H1 (cell line): ENCODE data around the gene GSE1. TPM values are rescaled to one million over a fixed set of nuclear protein-coding genes. Genes with fewer than 3 reads are reported as not detected.
A peak's percentile ranks its signal among the peaks of the same experiment; 100 is the strongest.

Source experiments
- CTCF ChIA-PET: fragments of 300-600 bp; sonication (Branson Sonifier 250); formaldehyde crosslinking; loops from one replicate; lab custom pipeline; 2021; ENCODE audit not compliant: partially characterized antibody; lab: Charles Lee
- POLR2A ChIA-PET: fragments of 300-600 bp; sonication (Branson Sonifier 250); formaldehyde crosslinking; loops from one replicate; lab custom pipeline; 2021; ENCODE audit warnings: inconsistent platforms; ENCODE audit not compliant: partially characterized antibody; lab: Charles Lee
- DNase-seq, 2 experiments: peaks; one replicate each; pipeline versions ENCODE4 v3.0.0 to v3.0.0-alpha.2; 2010 to 2022; ENCODE audit warnings: low spot score in 2 of 2, low read depth in 1 of 2, mixed read lengths in 1 of 2
- FAIRE-seq: peaks from 2 replicates; lab custom pipeline; 2011; peaks lifted over from hg19 to GRCh38; lab: Jason Lieb, UNC
- H2AFZ ChIP-seq: 2 replicates; pipeline ENCODE4 v1.8.1; 2012; ENCODE audit warnings: low read length, inconsistent platforms
- H2AK5ac ChIP-seq: 2 replicates; pipeline ENCODE4 v1.6.1; 2013; ENCODE audit warnings: low read depth, low read length
- H2BK120ac ChIP-seq: replicated peaks from 2 replicates; pipeline ENCODE3; 2013; ENCODE audit warnings: low read depth, low read length, inconsistent platforms
- H2BK12ac ChIP-seq: 2 replicates; pipeline ENCODE4 v1.6.1; 2013; ENCODE audit warnings: low read depth, low read length
- H2BK15ac ChIP-seq: 2 replicates; pipeline ENCODE4 v1.6.1; 2013; ENCODE audit warnings: low read length
- H2BK20ac ChIP-seq: 2 replicates; pipeline ENCODE4 v1.6.1; 2013; ENCODE audit warnings: low read length
- H2BK5ac ChIP-seq: 2 replicates; pipeline ENCODE4 v1.6.1; 2013; ENCODE audit warnings: low read depth, low read length
- H3K14ac ChIP-seq: 2 replicates; pipeline ENCODE4 v1.6.1; 2013; ENCODE audit warnings: inconsistent platforms; ENCODE audit not compliant: insufficient read length
- H3K18ac ChIP-seq: 2 replicates; pipeline ENCODE4 v1.6.1; 2013; ENCODE audit warnings: low read length; ENCODE audit errors: extremely low read depth
- H3K23ac ChIP-seq: 2 replicates; pipeline ENCODE4 v1.6.1; 2013; ENCODE audit warnings: inconsistent platforms; ENCODE audit not compliant: insufficient read length
- H3K23me2 ChIP-seq: 2 replicates; pipeline ENCODE4 v1.6.1; 2013; ENCODE audit warnings: low read depth, low read length
- H3K27ac ChIP-seq: 2 replicates; pipeline ENCODE4 v1.6.1; 2011; ENCODE audit warnings: low read depth, low read length, inconsistent platforms
- H3K27me3 ChIP-seq, 4 experiments: replicated peaks in 1 of 4; 1 replicate in 1 of 4; 2 replicates in 3 of 4; pipeline versions ENCODE4 v1.6.1 to v1.8.1; 2011 to 2013; ENCODE audit warnings: low read length in 3 of 4, mild to moderate bottlenecking in 3 of 4, inconsistent platforms in 2 of 4, mixed read lengths in 2 of 4, moderate library complexity in 1 of 4; ENCODE audit not compliant: control insufficient read depth in 3 of 4, insufficient read depth in 3 of 4; ENCODE audit errors: extremely low read depth in 1 of 4
- H3K36me3 ChIP-seq, 4 experiments: 2 replicates each; pipeline versions ENCODE4 v1.6.1 to v1.8.1; 2011 to 2013; ENCODE audit warnings: mild to moderate bottlenecking in 4 of 4, low read length in 3 of 4, moderate library complexity in 2 of 4, control low read depth in 1 of 4, inconsistent platforms in 1 of 4; ENCODE audit not compliant: insufficient read depth in 4 of 4, control insufficient read depth in 2 of 4
- H3K4ac ChIP-seq: replicated peaks from 2 replicates; pipeline ENCODE3; 2013; ENCODE audit warnings: low read length, low read depth, mixed read lengths, inconsistent platforms; ENCODE audit not compliant: insufficient read length
- H3K4me1 ChIP-seq, 4 experiments: replicated peaks in 1 of 4; 1 replicate in 1 of 4; 2 replicates in 3 of 4; pipeline versions ENCODE4 v1.6.1 to v1.8.1; 2011 to 2013; ENCODE audit warnings: low read length in 3 of 4, inconsistent platforms in 2 of 4, mixed read lengths in 1 of 4; ENCODE audit not compliant: insufficient read depth in 4 of 4, control insufficient read depth in 3 of 4
- H3K4me2 ChIP-seq, 2 experiments: 2 replicates each; pipeline versions ENCODE4 v1.6.1 to v1.8.1; 2011 to 2013; ENCODE audit warnings: low read depth in 2 of 2, low read length in 2 of 2, control low read depth in 1 of 2, inconsistent platforms in 1 of 2, mild to moderate bottlenecking in 1 of 2; ENCODE audit not compliant: insufficient read depth in 1 of 2
- H3K4me3 ChIP-seq, 4 experiments: fragments of 200-600, 300-600 bp in 1 of 4; sonication (generic), shearing (Covaris generic), sonication (Bioruptor Twin) in 1 of 4; 2 replicates each; pipeline versions ENCODE4 v1.5.1 to v1.8.1; 2011 to 2016; ENCODE audit warnings: low read length in 4 of 4, low read depth in 3 of 4, control low read depth in 2 of 4, inconsistent platforms in 2 of 4, mild to moderate bottlenecking in 2 of 4, mixed read lengths in 1 of 4, moderate library complexity in 1 of 4; ENCODE audit not compliant: insufficient read depth in 2 of 4; ENCODE audit errors: extremely low read depth in 1 of 4
- H3K56ac ChIP-seq: replicated peaks from 2 replicates; pipeline ENCODE3; 2013; ENCODE audit warnings: low read depth, mild to moderate bottlenecking, mixed read lengths, low read length, inconsistent platforms; ENCODE audit not compliant: insufficient read length
- H3K79me1 ChIP-seq: 2 replicates; pipeline ENCODE4 v1.6.1; 2013; ENCODE audit warnings: low read depth, low read length, control low read depth
- H3K79me2 ChIP-seq, 2 experiments: 2 replicates each; pipeline versions ENCODE4 v1.6.1 to v1.8.1; 2012 to 2013; ENCODE audit warnings: low read length in 2 of 2, mild to moderate bottlenecking in 2 of 2, inconsistent platforms in 1 of 2; ENCODE audit not compliant: insufficient read depth in 2 of 2, control insufficient read depth in 1 of 2
- H3K9ac ChIP-seq, 4 experiments: replicated peaks in 1 of 4; 1 replicate in 1 of 4; 2 replicates in 3 of 4; pipeline versions ENCODE4 v1.6.1 to v1.8.1; 2011 to 2013; ENCODE audit warnings: low read depth in 3 of 4, low read length in 3 of 4, control low read depth in 2 of 4, mild to moderate bottlenecking in 2 of 4, moderate library complexity in 2 of 4, inconsistent platforms in 1 of 4; ENCODE audit errors: extremely low read depth in 1 of 4
- H3K9me3 ChIP-seq, 2 experiments: 2 replicates each; pipeline versions ENCODE4 v1.6.1 to v1.8.1; 2012 to 2013; ENCODE audit warnings: mild to moderate bottlenecking in 2 of 2, moderate library complexity in 2 of 2, control low read depth in 1 of 2, inconsistent platforms in 1 of 2, low read depth in 1 of 2, low read length in 1 of 2, mixed read lengths in 1 of 2; ENCODE audit not compliant: insufficient read depth in 2 of 2
- H4K20me1 ChIP-seq, 2 experiments: replicated peaks in 1 of 2; 2 replicates each; pipeline versions ENCODE3 to v1.8.1; 2011 to 2013; ENCODE audit warnings: inconsistent platforms in 2 of 2, low read length in 2 of 2, mild to moderate bottlenecking in 1 of 2; ENCODE audit not compliant: insufficient read depth in 2 of 2, control insufficient read depth in 1 of 2
- H4K5ac ChIP-seq: 2 replicates; pipeline ENCODE4 v1.6.1; 2013; ENCODE audit warnings: low read length, low read depth, mixed read lengths, inconsistent platforms; ENCODE audit not compliant: insufficient read length
- H4K8ac ChIP-seq: 2 replicates; pipeline ENCODE4 v1.8.0; 2013; ENCODE audit warnings: mild to moderate bottlenecking, moderate library complexity, low read length, inconsistent platforms; ENCODE audit not compliant: insufficient read depth; ENCODE audit errors: extremely low read depth
- H4K91ac ChIP-seq: replicated peaks from 2 replicates; pipeline ENCODE3; 2013; ENCODE audit warnings: low read length, mixed read lengths, inconsistent platforms; ENCODE audit not compliant: insufficient read length
- PHF8 ChIP-seq: fragments of 200-600 bp; sonication (generic); conservative IDR thresholded peaks from 2 replicates; pipeline ENCODE4 v1.7.1; 2012; ENCODE audit warnings: low read depth, mild to moderate bottlenecking, inconsistent platforms, low read length, moderate library complexity
- POLR2AphosphoS5 ChIP-seq: IDR thresholded peaks from 2 replicates; pipeline ENCODE4 v1.6.1; 2011; ENCODE audit warnings: low read depth, low read length
- RBBP5 ChIP-seq: IDR thresholded peaks from 2 replicates; pipeline ENCODE4 v1.7.1; 2012; ENCODE audit warnings: low read depth, mild to moderate bottlenecking, inconsistent platforms, low read length, moderate library complexity, borderline replicate concordance
- SP4 ChIP-seq: IDR thresholded peaks from 2 replicates; pipeline ENCODE4 v1.6.1; 2012; ENCODE audit warnings: low read length, inconsistent platforms
- SRF ChIP-seq: IDR thresholded peaks from 2 replicates; pipeline ENCODE4 v1.6.1; 2011; ENCODE audit warnings: mild to moderate bottlenecking, low read depth, low read length, moderate library complexity
- TAF7 ChIP-seq: optimal IDR thresholded peaks from 2 replicates; pipeline ENCODE3; 2011; ENCODE audit warnings: low read depth, mild to moderate bottlenecking, inconsistent platforms, low read length, moderate library complexity, borderline replicate concordance
- TEAD4 ChIP-seq: IDR thresholded peaks from 2 replicates; pipeline ENCODE4 v1.6.1; 2012; ENCODE audit warnings: low read depth, low read length, inconsistent platforms, mixed read lengths
- WGBS, 2 experiments: shearing (Covaris generic) in 1 of 2; methylation state at CpG; one replicate each; pipeline versions ENCODE4 v1.1.6 to v1.1.7; 2013 to 2015; ENCODE audit warnings: low lambda C conversion rate in 2 of 2, mixed read lengths in 2 of 2, inconsistent platforms in 1 of 2, low coverage in 1 of 2, missing lambda C conversion rate in 1 of 2; ENCODE audit not compliant: insufficient replicate concordance in 2 of 2, insufficient coverage in 1 of 2, insufficient read length in 1 of 2; ENCODE audit errors: extremely low coverage in 1 of 2, missing lambda C conversion rate in 1 of 2; 5-methylcytosine and 5-hydroxymethylcytosine counted together
- polyA plus RNA-seq, 7 experiments: library from polyadenylated mRNA; depleted of rRNA in 3 of 7; stranded (reverse) in 5 of 7; unstranded in 2 of 7; fragments of >200 nt in 5 of 7; fragments of 200-250 nt in 2 of 7; gene quantifications; 1 replicate in 5 of 7; 2 replicates in 1 of 7; 4 replicates in 1 of 7; pipeline versions ENCODE4 v1.2.1 to v1.2.3, GENCODE V29; 2011 to 2013; ENCODE audit warnings: missing spikeins in 2 of 7, mixed read lengths in 2 of 7
- total RNA-seq: library from RNA; stranded (reverse); fragmentation: NEBNext Ultra II Directional; extraction: Animal tissue kit (Norgen Biotek cat#: 25700); gene quantifications from 2 replicates; pipeline ENCODE4 v1.2.1, GENCODE V29; 2021

The GSE1 gene
- total and polyA plus RNA-seq, 2 of the 8 experiments (the other 6 are each of a cell fraction or from before 2014, with no cell fraction given) = 26.0 to 65.6 TPM

- no peak for DNase-seq
- peaks cover 0 to 21% (median 12%) of the 10 kb centered on the region in 4 experiments; a peak in 6 of 7 replicates for H3K4me1 ChIP-seq
- no peak overlapping the region for H3K4me2 ChIP-seq
- H4K8ac ChIP-seq = peak overlapping the region; percentile 23; the same call in 1 of the 2 replicates
- H2AK5ac ChIP-seq = no peak overlapping the region
- H3K36me3 ChIP-seq = peaks cover 0 to 6% (median 2%) of the 10 kb centered on the region in 4 experiments; a peak in 3 of 8 replicates
- POLR2A ChIA-PET = interaction anchor here (0.6 to 3.7 kb wide), 3 partner anchors 12 to 116 kb away, joined by 3 to 19 read pairs (median 3); no protein-coding TSS in a partner anchor
- no peak overlapping the region for H2BK120ac ChIP-seq
- H3K18ac ChIP-seq = no peak overlapping the region
- no peak overlapping the region for H2BK20ac ChIP-seq
- CTCF ChIA-PET = interaction anchor here (0.6 to 7.2 kb wide), 17 partner anchors 9 to 280 kb away, joined by 3 to 93 read pairs (median 4); no protein-coding TSS in a partner anchor
- H2BK15ac ChIP-seq = no peak overlapping the region
- H3K23me2 ChIP-seq = no peaks in the 10 kb centered on the region
- H3K27ac ChIP-seq = no peak overlapping the region
- peaks cover 9 to 10% of the 10 kb centered on the region in 2 experiments; a peak in 3 of 4 replicates for H3K9me3 ChIP-seq
- no peak overlapping the region for H3K4me3 ChIP-seq
- H2BK5ac ChIP-seq = no peak overlapping the region
- H3K79me1 ChIP-seq = peaks cover 48% of the 10 kb centered on the region
- no peak overlapping the region for H2AFZ ChIP-seq
- H3K27me3 ChIP-seq = no peaks in the 10 kb centered on the region; a peak in 1 of 7 replicates
- H4K20me1 ChIP-seq = peaks cover 65 to 70% of the 10 kb centered on the region in 2 experiments
- no peak overlapping the region for H3K9ac ChIP-seq
- no peak for FAIRE-seq
- TF ChIP-seq PHF8 (no peak), TAF7 (no peak), POLR2AphosphoS5 (no peak), SP4 (no peak), RBBP5 (no peak), SRF (no peak), TEAD4 (no peak)
- H3K4ac ChIP-seq = no peak overlapping the region
- 92% methylated on average over 18 of the region's 30 CpGs; no CpG with 5 or more reads in 1 of the 2 experiments for WGBS, 2 experiments
- H3K14ac ChIP-seq = no peak overlapping the region
- H3K23ac ChIP-seq = no peak overlapping the region
- H3K79me2 ChIP-seq = peaks cover 30 to 98% of the 10 kb centered on the region in 2 experiments
- H3K56ac ChIP-seq = no peak overlapping the region
- H4K91ac ChIP-seq = no peak overlapping the region
- H2BK12ac ChIP-seq = no peak overlapping the region
- no peak overlapping the region for H4K5ac ChIP-seq
Observed at GRCh38 chr16:85627526-85628264, 14.6 kb downstream of the GSE1 start.
